Left forelimb (tissue), 1 donor: ENCODE data around the gene ODAPH.

Experiments
- DNase-seq: peaks from one replicate; pipeline ENCODE4 v3.0.0-alpha.2; 2018; ENCODE audit warnings: low spot score

ODAPH gene

GRCh38 chr4:75544870-75545269, 11.0 kb upstream of the ODAPH start:
- DNase-seq, result no peak

- DNase-seq, result no peak
Measured at GRCh38 chr4:75545526-75545925, 10.3 kb upstream of the ODAPH start.

GRCh38 chr4:75547647-75548387, 8.0 kb upstream of the ODAPH start:
- DNase-seq, result no peak

- no peak for DNase-seq
Measured at GRCh38 chr4:75549019-75549418, 6.8 kb upstream of the ODAPH start.

GRCh38 chr4:75552452-75552851, 3.4 kb upstream of the ODAPH start:
- DNase-seq, result no peak

GRCh38 chr4:75557696-75558095, 1.8 kb downstream of the ODAPH start:
- DNase-seq, result no peak

GRCh38 chr4:75561789-75562188, 5.9 kb downstream of the ODAPH start:
- DNase-seq, result no peak

GRCh38 chr4:75564023-75564422, 8.2 kb downstream of the ODAPH start:
- DNase-seq, result no peak

- no peak for DNase-seq
Measured at GRCh38 chr4:75565481-75565880, 9.6 kb downstream of the ODAPH start.

- DNase-seq, result no peak
Measured at GRCh38 chr4:75566911-75567310, 11.0 kb downstream of the ODAPH start.

- no peak for DNase-seq
Measured at GRCh38 chr4:75567725-75568124, 11.9 kb downstream of the ODAPH start.

GRCh38 chr4:75584067-75584466, 28.2 kb downstream of the ODAPH start:
- DNase-seq, result no peak

- DNase-seq, result no peak
Measured at GRCh38 chr4:75593393-75593792, 37.5 kb downstream of the ODAPH start.

- DNase-seq, result no peak
Measured at GRCh38 chr4:75596061-75596460, 40.2 kb downstream of the ODAPH start.

- DNase-seq, result no peak
Measured at GRCh38 chr4:75598390-75598789, 42.5 kb downstream of the ODAPH start.

- DNase-seq, result no peak
Measured at GRCh38 chr4:75599647-75600046, 43.8 kb downstream of the ODAPH start.

- no peak for DNase-seq
Measured at GRCh38 chr4:75605928-75606327, 50.1 kb downstream of the ODAPH start.

GRCh38 chr4:75612306-75612705, 56.4 kb downstream of the ODAPH start:
- no peak for DNase-seq
